ENCODE data around the gene DNASE1L1.

Gene DNASE1L1

DNA sequence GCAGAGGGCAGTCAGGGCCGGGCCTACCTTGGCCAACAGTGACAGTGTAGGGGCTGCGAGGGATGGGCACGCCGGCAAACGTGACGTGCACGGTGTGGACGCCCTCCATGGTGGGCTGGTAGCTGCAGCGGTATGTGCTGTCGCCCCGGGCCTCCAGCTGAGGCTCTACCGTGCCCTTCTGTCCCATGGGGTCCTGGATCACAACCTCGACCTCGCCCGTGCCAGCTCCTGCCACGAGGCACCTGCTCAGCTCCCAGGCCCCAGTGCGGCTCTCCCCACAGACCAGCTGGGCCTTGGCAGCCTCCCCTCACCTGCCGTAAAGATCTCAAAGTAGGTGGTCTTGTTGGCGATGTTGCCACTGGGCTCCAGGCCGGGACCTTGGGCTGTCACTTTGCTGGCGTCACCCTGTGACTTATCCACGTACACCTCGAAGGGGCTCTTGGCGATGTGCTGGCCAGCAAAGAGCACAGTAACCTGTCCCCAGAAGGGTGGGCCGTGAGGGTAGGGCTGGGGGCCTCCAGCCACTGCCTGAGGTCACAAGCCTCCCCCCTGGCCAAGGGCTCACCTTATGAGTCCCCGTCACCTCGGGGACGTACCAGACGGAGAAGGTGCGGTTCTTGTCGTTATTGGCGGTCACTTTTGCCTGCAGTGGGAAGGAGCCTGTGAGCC, 42.9 kb downstream of the DNASE1L1 start:
- ATAC-seq, result no peak

DNA sequence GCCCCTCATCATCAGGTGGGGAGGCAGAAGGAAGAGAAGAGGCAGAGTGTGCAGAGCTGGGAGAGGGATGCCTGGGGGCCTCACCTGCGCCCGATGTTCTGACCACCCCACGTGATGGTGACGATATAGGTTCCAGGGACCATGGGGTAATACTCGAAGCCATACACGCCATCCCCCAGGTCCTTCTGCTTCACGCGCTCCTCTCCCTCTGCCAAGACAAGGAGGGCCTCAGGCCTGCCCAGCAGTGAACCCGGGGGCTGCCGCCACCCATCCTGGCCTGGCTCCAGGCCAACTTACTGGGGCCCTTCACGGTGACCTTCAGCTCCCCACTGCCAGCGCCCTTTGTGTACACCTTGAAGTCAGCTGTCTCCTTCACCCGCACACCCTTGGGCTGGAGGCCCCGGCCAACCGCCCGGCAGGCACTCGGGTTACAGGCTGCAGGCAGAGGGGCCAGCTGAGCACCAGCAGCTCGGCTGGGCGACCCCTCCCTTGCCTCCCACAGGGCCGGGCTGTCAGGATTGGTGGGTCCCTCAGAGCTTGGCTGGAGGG, 43.9 kb downstream of the DNASE1L1 start:
- ATAC-seq, result no peak

DNA sequence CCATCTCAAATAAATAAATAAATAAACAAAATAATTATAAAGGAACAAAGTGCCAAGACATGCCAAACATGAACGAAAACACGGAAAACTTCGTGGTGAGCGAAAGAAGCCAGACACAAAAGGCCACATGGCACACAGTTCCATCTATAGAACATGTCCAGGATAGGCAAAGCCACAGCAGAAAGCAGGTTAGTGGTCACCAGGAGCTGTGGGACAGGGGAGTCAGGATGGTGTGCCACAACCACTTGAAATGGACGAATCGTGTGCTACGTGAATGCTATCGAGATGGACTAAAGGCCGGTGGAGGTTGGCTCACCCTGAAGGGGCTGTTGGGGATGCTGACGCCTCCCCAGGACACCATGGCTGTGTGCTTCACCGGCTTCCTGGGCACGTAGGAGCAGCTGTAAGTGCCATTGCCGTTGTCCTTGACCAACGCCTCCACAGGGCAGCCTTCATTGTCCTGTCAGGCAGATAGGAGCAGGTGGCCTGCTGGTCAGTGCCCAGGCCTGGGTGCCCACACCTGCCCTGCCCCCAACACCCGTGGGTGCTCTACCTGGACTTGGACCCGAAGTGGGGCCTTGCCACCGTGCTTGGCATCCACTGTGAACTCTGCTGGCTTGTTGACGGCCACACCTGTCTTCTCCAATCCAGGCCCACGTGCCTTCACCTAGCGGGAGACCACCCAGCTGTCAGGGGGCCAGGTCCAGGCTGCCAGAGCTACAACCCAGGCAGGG, 45.2 kb downstream of the DNASE1L1 start:
- ATAC-seq, result no peak

DNA sequence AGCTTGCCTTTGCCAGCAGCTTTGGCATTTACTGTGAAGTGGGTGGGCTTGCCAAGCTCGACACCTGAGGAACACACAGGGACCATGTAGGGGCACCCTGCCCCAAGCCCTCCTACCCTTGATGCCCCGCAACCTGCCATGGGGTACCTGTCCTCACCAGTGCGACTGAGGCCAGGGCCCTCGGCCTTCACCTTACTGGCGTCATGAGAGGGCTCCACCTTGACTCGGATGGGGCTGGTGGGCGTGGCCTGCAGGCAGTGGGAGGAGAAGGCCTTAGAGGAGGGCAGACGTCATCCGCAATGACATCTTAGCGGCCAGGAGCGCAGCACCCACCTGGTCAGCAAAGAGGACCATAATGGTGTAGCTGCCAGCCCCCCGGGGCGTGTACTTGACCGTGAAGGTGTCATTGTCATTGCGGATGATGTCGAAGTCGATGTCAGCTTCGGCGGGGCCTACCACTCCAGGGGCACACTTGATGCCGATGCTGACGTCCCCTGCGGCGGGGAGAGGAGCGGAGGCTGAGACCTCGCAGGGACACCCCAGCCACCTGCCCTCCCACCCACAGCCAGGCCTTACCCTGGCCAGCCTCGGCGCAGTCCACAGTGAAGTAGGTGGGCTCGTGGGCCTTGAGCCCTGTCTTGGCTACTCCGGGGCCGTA, 46.8 kb downstream of the DNASE1L1 start:
- ATAC-seq, result no peak

DNA sequence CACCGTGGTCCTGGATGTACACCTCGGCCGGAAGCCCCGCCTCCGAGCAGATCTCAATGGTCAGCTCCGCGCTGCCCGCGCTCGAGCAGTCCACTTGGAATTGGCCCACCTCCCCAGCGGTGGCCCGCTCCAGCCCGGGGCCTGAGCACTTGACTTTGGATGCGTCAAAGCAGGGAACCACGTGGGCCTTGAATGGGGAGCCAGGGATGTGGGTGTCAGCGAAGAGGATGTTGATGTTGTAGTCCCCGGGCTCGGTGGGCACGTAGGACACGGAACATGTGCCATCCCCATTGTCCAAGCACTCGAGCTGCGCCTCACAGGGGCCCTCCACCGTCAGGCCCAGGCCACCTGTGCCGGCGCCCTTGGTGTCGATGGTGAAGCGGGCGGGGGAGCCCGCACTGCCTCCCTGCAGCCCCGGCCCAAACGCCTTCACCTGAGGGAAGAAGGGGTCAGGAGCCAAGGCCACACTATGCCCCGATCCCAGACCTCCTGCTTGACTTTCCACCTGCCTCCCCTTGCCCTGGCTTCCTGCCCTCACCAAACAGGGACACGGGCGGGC, 48.8 kb downstream of the DNASE1L1 start:
- no peak for ATAC-seq

DNA sequence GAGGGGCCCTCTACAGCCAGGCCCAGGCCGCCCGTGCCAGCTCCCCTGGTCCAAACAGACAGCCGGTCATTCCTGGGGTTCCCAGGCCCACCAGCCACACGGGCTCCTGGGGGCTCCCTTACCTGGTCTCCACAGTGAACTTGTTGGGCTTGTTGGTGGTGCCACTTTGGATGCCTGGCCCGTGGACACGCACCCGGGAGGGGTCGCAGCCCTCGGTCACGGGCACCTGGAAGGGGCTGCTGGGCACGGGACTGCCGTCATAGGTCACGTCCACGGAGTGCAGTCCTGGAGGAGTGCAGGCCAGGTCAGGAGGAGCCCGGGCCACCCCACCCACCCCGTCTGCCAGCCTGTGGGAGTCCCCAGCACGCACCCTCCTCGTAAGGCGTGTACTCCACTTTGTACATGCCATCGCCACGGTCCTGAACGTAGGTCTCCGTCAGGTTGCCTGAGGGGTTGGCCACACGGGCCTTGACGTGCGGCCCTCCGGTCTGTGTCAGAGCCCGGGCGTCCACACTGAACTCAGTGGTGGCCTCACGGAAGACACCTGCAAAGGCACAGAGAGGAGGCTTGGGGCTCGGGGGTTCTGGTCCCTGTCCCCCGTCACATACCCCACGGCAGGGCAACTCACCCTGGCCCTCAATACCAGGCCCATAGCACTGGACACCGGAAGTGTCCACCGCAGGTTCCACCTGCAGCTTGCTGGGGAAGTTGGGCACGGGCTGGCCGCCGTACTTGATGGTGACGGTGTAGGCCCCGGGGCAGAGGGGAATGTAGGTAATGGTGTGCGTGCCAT, 49.5 kb downstream of the DNASE1L1 start:
- ATAC-seq, result no peak

DNA sequence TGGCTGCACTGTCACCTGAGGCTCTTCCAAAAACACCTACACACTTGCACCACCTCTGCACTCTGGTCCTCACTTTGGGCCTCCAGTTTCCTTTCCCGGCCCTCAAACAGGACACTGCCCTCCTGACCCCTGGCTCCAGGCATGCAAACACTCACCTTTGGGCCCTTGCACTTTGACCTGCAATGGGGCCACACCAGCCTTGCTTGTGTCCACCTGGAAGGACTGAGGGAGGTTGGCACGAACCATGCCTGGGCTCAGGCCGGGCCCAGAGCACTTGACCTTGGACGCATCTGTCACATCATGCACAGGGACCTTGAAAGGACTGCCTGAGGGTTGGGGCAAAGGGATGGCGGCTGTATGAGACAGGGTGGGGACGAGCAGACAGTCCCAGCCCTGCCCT, 50.2 kb downstream of the DNASE1L1 start:
- no peak for ATAC-seq

DNA sequence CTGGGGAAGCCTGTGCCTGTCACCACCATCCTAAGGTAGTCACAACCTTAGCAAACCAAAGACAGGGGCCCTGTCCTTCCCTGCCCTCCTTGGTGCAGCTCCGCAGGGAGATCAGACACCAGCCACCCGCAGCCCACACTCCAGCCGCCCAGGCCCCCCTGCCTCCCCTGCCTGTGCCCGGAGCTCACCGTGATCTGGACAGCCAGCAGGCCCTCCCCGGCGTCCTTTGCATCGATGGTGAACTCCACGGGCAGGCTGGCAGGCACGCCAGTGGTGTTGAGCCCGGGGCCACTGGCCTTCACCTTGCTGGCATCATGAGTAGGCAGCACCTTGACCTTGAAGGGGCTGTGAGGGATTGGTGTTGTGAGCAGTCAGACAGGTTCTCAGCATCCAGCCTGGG, 51.0 kb downstream of the DNASE1L1 start:
- ATAC-seq, result no peak

DNA sequence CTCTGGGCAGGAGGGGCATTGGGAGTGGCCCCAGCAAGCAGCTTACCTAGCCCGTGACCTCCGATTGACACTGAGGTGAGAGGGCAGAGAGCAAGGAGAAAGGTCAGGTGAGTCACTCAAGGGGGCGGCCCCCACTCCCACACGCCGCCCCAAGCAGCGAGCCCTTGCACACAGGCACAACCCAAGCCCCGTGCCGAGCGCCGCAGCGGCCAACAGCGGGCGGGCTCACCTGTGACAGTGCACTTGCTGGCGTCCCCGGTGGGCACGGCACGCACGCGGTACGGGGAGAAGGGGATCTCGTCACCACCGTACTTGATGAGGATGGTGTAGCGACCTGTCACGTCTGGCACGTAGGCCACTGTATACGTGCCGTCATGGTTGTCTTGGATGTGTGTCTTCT, 51.8 kb downstream of the DNASE1L1 start:
- peak; percentile 63 to 71 for ATAC-seq

DNA sequence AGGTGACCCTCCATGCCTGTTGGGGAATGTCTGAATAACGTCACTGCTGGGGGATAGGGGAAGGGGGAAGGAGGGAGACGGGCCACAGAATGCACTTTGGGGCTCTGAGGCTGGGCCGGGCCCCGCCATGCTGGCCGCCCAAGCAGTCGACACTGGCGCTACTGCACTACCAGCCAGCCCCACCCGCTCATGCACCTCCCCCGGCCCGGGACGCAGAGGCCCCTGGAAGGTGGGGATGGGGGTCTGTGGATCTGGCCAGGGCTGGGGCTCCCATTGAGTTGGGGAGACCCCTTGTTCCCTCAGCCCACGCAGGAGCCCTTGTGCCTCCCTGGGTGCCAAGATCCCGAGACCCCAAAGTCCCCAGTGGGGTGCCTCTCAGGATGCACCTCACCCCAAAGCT, 52.5 kb downstream of the DNASE1L1 start:
- ATAC-seq, result no peak

DNA sequence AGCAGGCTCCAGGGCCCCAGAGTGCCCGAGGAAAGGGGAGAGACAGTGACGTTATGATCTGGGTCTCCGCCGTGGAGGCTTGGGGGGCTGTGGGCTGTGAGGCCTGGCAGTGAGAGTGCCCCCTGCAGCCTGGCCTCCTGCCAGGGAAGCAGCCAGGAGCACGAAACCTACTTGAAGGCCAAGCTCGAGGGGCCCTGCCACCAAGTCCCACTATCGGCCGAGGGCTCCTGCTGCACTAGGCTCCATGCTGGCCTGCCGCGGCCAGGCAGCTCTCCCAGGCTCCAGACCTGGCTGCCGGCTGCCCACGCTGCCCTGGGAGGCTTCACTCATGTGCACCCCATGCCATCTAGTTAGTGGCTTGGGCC, 53.3 kb downstream of the DNASE1L1 start:
- no peak for ATAC-seq

DNA sequence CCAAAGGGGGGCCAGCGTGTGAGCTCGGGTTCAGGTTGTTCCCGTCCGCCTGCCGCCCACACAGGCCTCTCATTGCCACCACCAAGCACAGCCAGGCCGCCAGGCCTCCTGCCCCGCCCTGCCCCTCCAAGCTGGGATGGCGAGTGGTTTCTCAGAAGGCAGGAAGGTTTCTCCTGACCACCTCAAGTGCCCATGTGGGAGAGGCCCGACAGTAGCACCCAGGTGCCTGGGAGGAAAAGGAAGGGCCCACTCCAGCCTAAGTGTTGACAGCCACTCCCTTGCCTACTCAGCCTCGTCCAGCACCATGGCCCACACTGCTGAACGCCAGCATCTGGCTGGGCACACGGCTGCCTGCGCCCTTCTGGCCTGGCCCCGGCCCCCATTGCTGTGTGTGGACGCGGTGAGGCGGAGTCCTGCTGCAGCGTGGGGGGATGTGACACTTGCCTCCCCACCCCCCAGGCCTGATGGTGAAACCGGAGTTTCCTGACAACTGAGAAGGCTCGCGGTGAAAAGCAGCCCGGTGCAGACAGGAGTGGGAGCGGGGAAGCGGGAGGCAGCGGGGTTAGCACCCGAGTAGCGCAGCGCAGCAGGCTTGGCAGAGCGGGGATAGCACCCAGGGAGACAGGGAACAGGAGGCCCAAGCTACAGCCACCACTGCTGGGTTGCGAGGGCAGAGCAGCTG, 53.8 kb downstream of the DNASE1L1 start:
- ATAC-seq, result no peak

DNA sequence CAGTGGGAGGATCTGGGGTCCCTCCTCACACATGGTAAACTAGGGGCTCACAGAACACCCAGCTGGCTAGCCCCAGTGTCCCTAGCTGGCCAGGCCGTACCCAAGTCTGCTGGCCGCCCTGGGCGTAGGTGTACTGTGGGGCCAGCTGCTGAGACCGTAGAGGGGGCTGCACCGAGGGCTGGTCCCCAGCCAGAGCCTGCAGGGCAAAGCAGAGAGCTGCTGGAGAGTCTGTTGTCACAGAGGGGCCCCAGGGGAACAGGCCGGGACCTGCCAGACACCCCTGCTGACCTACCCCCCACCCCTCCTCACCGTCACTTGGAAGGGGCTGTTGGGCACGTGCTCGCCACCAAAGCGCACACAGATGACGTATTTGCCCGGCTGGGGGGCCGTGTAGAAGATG, 54.5 kb downstream of the DNASE1L1 start:
- ATAC-seq, result no peak

DNA sequence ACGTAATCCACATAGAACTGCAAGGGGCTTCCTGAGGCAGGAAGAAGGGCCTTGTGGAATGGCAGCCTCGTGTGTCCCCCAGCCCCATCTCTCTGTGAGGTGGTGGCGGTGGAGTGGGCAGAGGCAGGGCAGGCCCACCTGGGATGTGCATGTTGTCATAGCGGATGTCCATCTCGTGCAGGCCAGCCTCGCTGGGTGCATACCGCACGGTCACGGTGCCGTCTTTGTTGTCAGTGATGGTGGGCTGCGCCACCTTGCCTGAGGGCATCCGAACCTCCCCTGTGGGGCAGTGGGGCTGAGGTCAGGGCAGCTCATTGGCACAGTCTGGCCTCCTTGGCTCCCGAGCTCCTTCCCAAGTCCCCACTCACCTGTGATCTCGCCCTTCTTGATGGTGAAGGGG, 55.0 kb downstream of the DNASE1L1 start:
- no peak for ATAC-seq

DNA sequence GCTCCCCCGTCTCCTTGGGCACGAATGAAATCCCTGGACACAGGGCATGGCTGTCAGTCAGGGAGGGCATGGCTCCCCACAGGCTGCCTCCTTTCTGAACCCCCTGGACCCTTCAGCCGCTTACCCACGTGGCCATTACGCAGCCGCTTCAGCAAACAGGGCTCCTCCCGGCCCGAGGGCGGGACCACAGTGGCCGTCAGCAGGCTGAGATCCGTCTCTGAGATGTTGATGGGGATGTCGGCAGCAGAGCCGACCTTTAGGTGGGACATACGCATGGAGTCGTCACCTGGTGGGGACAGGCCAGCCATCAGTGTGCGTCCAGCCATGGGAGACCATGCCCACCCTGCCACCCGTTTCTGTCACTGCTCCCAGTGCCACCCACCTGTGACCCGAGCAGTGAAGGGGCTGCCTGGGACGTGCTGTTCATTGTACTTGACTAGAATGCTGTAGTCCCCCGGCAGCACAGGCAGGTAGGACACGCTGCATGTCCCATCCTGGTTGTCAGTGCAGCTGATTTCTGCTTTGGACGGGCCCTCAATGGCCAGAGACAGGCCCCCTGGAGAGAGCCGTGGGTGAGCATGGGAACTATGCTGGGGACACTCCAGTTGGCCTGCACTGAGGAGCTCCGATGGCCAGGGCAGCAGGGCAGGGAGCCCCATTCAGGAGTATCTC, 55.7 kb downstream of the DNASE1L1 start:
- ATAC-seq, result no peak

DNA sequence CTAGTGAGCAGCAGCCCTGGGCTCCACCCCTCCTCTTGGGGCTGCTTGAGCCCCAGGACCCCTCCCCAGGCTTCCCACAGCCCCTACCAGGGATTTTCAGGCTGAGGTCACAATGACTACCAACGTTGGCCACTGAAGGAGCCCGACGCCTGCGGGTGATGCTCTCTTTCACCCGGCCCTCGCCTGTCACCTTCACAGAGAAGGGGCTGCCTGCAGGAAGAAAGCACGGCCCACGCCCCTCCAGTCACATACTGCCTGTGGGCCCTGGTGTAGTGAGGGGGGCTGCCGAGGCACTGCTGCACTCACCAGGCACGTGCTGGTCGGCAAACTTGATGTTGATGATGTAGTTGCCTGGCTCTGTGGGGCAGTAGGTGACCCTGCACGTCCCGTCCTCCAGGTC, 56.6 kb downstream of the DNASE1L1 start:
- no peak for ATAC-seq

DNA sequence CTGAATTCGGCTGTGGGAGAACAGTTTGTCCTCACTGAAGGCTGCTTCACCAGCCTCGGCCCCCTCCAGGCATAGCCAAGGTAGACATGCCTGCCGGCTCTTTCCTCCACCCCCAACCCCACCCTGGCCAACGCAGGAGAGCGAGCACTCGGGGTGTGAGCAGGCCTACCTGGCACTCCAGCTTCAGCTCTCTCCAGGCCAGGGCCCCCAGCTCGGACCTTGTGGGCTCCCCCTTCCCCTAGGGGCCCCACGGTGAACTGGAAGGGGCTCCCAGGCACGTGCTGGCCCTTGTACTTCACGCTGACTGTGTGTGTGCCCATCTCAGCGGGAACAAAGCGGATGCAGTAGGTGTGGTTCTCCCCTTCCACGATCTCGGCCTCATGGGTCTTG, 57.0 kb downstream of the DNASE1L1 start:
- ATAC-seq, result no peak

All from activated CD4-positive, CD25-positive, alpha-beta regulatory T cell treated with anti-CD3 and anti-CD28 coated beads, Interleukin-2, amount 50 U/mL, for 24 hours (primary cell).